Caco-2 (cell line): ENCODE measurements around the gene SLC39A9. TPM values are rescaled to one million over a fixed set of nuclear protein-coding genes. Genes with fewer than 3 reads are reported as not detected.

ENCODE experiments used
- BruUV-seq: library from RNA; stranded (reverse); fragments of 400-500 nt; replicated peaks from 2 replicates; lab custom pipeline; 2021; lab: Mats Ljungman, UMichigan
- CTCF ChIA-PET: fragments of 300-600 bp; sonication (Branson Sonifier 250); formaldehyde crosslinking; loops from one replicate; lab custom pipeline; 2022; ENCODE audit warnings: antibody characterized with exemption; lab: Charles Lee
- POLR2A ChIA-PET: fragments of 300-600 bp; sonication (Branson Sonifier 250); formaldehyde crosslinking; loops from one replicate; lab custom pipeline; 2022; ENCODE audit warnings: antibody characterized with exemption; lab: Charles Lee
- DNase-seq, 2 experiments: peaks; one replicate each; pipeline versions ENCODE4 v3.0.0 to v3.0.0-alpha.2; 2020 to 2022
- H3K27me3 ChIP-seq: replicated peaks from 2 replicates; pipeline ENCODE4 v1.6.0; 2011; ENCODE audit warnings: low read length; ENCODE audit not compliant: control insufficient read depth, insufficient read depth
- H3K36me3 ChIP-seq: 2 replicates; pipeline ENCODE4 v1.5.1; 2011; ENCODE audit warnings: low read length; ENCODE audit not compliant: control insufficient read depth, insufficient read depth
- H3K4me1 ChIP-seq: fragments of 250-450 bp; sonication (Bioruptor Pico); 2 replicates; pipeline ENCODE4 v1.5.1; 2020; ENCODE audit warnings: mild to moderate bottlenecking
- H3K4me3 ChIP-seq: 2 replicates; pipeline ENCODE4 v1.5.1; 2011; ENCODE audit warnings: low read depth, mild to moderate bottlenecking, control low read depth, low read length
- H3K9me3 ChIP-seq: fragments of 250-450 bp; sonication (Bioruptor Pico); 2 replicates; pipeline ENCODE4 v1.5.1; 2020; ENCODE audit warnings: mild to moderate bottlenecking, moderate library complexity
- H3K27ac Mint-ChIP-seq: one replicate; pipeline ENCODE4 v1.8.0; 2022; ENCODE audit warnings: mixed read lengths; ENCODE audit not compliant: unreplicated experiment
- H3K27me3 Mint-ChIP-seq: one replicate; pipeline ENCODE4 v1.8.0; 2022; ENCODE audit warnings: mixed read lengths; ENCODE audit not compliant: insufficient read depth, unreplicated experiment
- H3K36me3 Mint-ChIP-seq: one replicate; pipeline ENCODE4 v1.8.0; 2022; ENCODE audit warnings: mild to moderate bottlenecking, mixed read lengths; ENCODE audit not compliant: insufficient read depth, unreplicated experiment
- H3K4me1 Mint-ChIP-seq: one replicate; pipeline ENCODE4 v1.8.0; 2022; ENCODE audit warnings: low read depth, mixed read lengths; ENCODE audit not compliant: unreplicated experiment
- H3K4me3 Mint-ChIP-seq: one replicate; pipeline ENCODE4 v1.8.0; 2022; ENCODE audit warnings: mild to moderate bottlenecking, moderate library complexity, mixed read lengths; ENCODE audit not compliant: unreplicated experiment
- H3K9me3 Mint-ChIP-seq: one replicate; pipeline ENCODE4 v1.8.0; 2022; ENCODE audit warnings: mixed read lengths; ENCODE audit not compliant: unreplicated experiment
- intact Hi-C: fragments of 100-400 bp; cut with micrococcal nuclease; formaldehyde crosslinking; loops from one replicate; pipeline ENCODE4 v1.10.0; 2022; ENCODE audit not compliant: unreplicated experiment
- total RNA-seq: library from RNA; stranded (reverse); gene quantifications from 2 replicates; pipeline ENCODE4 v1.2.3, GENCODE V29; 2022
- TF ChIP-seq, protein P1 (sequence below), 2 experiments: fragments of 200-600 bp in 1 of 2; IDR thresholded peaks; 1 replicate in 1 of 2; 2 replicates in 1 of 2; pipeline versions ENCODE4 v1.5.1 to v1.8.0; 2011 to 2022; ENCODE audit warnings: antibody characterized with exemption in 1 of 2, control low read depth in 1 of 2, inconsistent platforms in 1 of 2, low read depth in 1 of 2, low read length in 1 of 2, mild to moderate bottlenecking in 1 of 2, moderate library complexity in 1 of 2; ENCODE audit not compliant: insufficient read depth in 1 of 2, severe bottlenecking in 1 of 2, unreplicated experiment in 1 of 2

Gene SLC39A9
- total RNA-seq, 1 experiment from 2014 or later, result 96.4 TPM

DNA sequence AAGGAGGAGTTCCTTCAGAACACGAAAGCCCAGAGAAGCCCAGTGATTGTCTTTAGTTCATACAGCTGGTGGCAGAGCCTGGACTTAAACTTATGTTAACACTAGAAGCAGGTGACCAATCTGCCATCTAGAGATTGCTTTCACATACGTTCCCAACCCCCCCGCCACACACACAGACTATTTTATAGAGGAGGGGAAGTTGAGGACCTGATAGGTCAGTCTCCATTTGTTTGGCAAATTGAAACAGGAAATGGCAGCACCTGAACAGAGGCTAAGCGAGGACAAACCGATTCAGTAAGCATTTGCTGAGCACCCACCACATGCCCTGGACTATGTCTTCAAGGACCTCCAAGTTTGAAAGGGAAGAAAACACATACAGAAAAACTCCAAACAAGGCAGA is 81.2 kb downstream of the SLC39A9 start:
- no peak overlapping the region for H3K27ac Mint-ChIP-seq
- H3K9me3 Mint-ChIP-seq, result no peaks in the 10 kb centered on the region
- intact Hi-C loops, result no loop called here
- peaks cover 4% of the 10 kb centered on the region for H3K27me3 Mint-ChIP-seq
- no peaks in the 10 kb centered on the region; the same call in 1 of the 2 replicates for H3K27me3 ChIP-seq
- ChIA-PET POLR2A (no interaction called here), CTCF (no interaction called here)
- H3K4me1 ChIP-seq, result no peaks in the 10 kb centered on the region
- DNase-seq, result no peak
- H3K4me3 Mint-ChIP-seq, result no peak overlapping the region
- no peaks in the 10 kb centered on the region for H3K36me3 Mint-ChIP-seq
- H3K9me3 ChIP-seq, result no peaks in the 10 kb centered on the region
- TF ChIP-seq, protein P1, sequence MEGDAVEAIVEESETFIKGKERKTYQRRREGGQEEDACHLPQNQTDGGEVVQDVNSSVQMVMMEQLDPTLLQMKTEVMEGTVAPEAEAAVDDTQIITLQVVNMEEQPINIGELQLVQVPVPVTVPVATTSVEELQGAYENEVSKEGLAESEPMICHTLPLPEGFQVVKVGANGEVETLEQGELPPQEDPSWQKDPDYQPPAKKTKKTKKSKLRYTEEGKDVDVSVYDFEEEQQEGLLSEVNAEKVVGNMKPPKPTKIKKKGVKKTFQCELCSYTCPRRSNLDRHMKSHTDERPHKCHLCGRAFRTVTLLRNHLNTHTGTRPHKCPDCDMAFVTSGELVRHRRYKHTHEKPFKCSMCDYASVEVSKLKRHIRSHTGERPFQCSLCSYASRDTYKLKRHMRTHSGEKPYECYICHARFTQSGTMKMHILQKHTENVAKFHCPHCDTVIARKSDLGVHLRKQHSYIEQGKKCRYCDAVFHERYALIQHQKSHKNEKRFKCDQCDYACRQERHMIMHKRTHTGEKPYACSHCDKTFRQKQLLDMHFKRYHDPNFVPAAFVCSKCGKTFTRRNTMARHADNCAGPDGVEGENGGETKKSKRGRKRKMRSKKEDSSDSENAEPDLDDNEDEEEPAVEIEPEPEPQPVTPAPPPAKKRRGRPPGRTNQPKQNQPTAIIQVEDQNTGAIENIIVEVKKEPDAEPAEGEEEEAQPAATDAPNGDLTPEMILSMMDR (IDR thresholded peaks at IDR 0.05; ENCODE audit: insufficient read depth in 1 of 2, low read depth in 1 of 2, low read length in 1 of 2, severe bottlenecking in 1 of 2, unreplicated experiment in 1 of 2), result no peak
- no peaks in the 10 kb centered on the region for H3K36me3 ChIP-seq
- no peaks in the 10 kb centered on the region for H3K4me1 Mint-ChIP-seq
- BruUV-seq, result no TSS peak
- no peak overlapping the region for H3K4me3 ChIP-seq

DNA sequence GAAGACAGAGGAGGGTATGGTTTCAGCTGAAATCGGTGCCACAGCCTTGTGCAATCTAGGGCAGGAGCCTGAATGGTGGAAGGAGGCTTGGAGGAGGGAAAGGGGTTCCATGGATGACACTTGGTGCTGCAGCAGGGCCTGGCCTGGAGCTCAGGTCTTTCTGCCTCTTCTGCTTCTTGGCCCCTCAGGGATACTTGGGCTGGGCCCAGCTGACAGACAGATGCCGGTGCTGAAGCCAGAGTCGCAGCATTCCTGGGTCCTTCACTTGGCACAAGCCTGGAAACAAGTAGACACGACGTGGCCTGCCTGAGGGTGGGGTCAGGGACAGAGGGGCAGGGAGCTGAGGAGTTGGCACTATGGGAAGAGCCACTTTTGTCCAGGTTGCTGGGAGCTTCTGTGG is 81.6 kb downstream of the SLC39A9 start:
- H3K4me3 ChIP-seq, result no peak overlapping the region
- H3K36me3 ChIP-seq, result no peaks in the 10 kb centered on the region
- no peaks in the 10 kb centered on the region for H3K9me3 ChIP-seq
- BruUV-seq, result no TSS peak
- POLR2A ChIA-PET, result no interaction called here
- no peaks in the 10 kb centered on the region for H3K9me3 Mint-ChIP-seq
- no peak overlapping the region for H3K27ac Mint-ChIP-seq
- H3K4me1 ChIP-seq, result peaks cover 4% of the 10 kb centered on the region; the same call in 1 of the 2 replicates
- H3K36me3 Mint-ChIP-seq, result no peaks in the 10 kb centered on the region
- DNase-seq, result no peak
- peaks cover 4% of the 10 kb centered on the region for H3K27me3 Mint-ChIP-seq
- H3K4me1 Mint-ChIP-seq, result no peaks in the 10 kb centered on the region
- intact Hi-C loops, result no loop called here
- H3K27me3 ChIP-seq, result no peaks in the 10 kb centered on the region; the same call in 1 of the 2 replicates
- CTCF ChIA-PET, result no interaction called here
- no peak overlapping the region for H3K4me3 Mint-ChIP-seq
- TF ChIP-seq, protein P1 (IDR thresholded peaks at IDR 0.05; ENCODE audit: insufficient read depth in 1 of 2, low read depth in 1 of 2, low read length in 1 of 2, severe bottlenecking in 1 of 2, unreplicated experiment in 1 of 2), result no peak

DNA sequence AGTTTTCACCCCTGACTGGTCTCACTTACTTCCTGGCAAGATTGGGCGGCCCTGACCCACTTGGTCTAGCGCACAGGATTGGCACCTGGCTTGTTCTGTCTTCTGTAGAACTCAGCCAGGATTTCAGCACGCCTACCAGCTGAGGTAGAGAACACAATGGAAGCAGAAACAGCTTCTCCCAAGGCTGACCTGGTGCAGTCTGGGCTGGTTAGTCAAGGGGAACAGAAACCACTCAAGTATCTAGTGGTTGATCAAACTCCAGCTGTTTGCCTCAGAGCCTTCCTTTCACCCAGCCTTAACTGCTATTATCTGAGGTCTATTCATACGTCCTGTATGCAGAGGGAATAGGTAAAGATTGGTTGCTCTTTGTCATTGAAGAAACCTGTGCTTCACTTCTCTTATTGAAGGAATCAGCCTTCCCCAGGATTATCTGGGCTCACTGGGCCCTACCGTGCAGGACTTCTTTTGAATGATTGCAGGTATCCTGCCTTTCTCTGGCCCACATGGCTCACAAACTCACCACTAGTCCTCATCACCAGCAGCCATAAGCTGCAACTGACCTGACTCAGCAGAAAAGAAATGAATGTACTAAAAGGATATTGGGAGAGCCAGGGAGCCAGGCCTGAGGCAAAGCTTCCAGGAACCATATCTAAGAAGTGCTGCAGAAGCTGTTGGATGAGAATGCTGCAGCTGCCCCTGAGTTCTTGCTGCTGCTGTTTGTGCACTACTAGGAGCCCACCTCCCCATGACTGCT is 83.5 kb downstream of the SLC39A9 start:
- no peaks in the 10 kb centered on the region for H3K4me1 Mint-ChIP-seq
- TF ChIP-seq, protein P1 (IDR thresholded peaks at IDR 0.05; ENCODE audit: insufficient read depth in 1 of 2, low read depth in 1 of 2, low read length in 1 of 2, severe bottlenecking in 1 of 2, unreplicated experiment in 1 of 2), result no peak
- peaks cover 4% of the 10 kb centered on the region for H3K27me3 Mint-ChIP-seq
- intact Hi-C loops, result no loop called here
- no peak overlapping the region for H3K4me3 Mint-ChIP-seq
- Histone ChIP-seq H3K4me1 (peaks cover 4% of the 10 kb centered on the region; the same call in 1 of the 2 replicates), H3K4me3 (no peak overlapping the region), H3K9me3 (no peaks in the 10 kb centered on the region), H3K27me3 (no peaks in the 10 kb centered on the region; the same call in 1 of the 2 replicates), H3K36me3 (no peaks in the 10 kb centered on the region)
- CTCF ChIA-PET, result no interaction called here
- POLR2A ChIA-PET, result interaction anchor here (0.5 kb wide), 1 partner anchor 21 kb away, joined by 4 read pairs; no protein-coding TSS in a partner anchor
- DNase-seq, result no peak
- no peaks in the 10 kb centered on the region for H3K9me3 Mint-ChIP-seq
- H3K36me3 Mint-ChIP-seq, result no peaks in the 10 kb centered on the region
- BruUV-seq, result no TSS peak
- no peak overlapping the region for H3K27ac Mint-ChIP-seq
